ENCODE data around the gene FNDC5.

- peak; percentile 62 for TF ChIP-seq EZH2 (IDR thresholded peaks at IDR 0.05; ENCODE audit: low read length)
- TF ChIP-seq, protein P1, sequence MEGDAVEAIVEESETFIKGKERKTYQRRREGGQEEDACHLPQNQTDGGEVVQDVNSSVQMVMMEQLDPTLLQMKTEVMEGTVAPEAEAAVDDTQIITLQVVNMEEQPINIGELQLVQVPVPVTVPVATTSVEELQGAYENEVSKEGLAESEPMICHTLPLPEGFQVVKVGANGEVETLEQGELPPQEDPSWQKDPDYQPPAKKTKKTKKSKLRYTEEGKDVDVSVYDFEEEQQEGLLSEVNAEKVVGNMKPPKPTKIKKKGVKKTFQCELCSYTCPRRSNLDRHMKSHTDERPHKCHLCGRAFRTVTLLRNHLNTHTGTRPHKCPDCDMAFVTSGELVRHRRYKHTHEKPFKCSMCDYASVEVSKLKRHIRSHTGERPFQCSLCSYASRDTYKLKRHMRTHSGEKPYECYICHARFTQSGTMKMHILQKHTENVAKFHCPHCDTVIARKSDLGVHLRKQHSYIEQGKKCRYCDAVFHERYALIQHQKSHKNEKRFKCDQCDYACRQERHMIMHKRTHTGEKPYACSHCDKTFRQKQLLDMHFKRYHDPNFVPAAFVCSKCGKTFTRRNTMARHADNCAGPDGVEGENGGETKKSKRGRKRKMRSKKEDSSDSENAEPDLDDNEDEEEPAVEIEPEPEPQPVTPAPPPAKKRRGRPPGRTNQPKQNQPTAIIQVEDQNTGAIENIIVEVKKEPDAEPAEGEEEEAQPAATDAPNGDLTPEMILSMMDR (optimal IDR thresholded peaks at IDR 0.05 in 1 of 3, IDR thresholded peaks at IDR 0.05 in 1 of 3, conservative IDR thresholded peaks at IDR 0.05 in 1 of 3; ENCODE audit: extremely low read depth in 1 of 3, insufficient read depth in 2 of 3, low read length in 3 of 3): no peak
Measured at GRCh38 chr1:32869923-32870614, 643 bp downstream of the FNDC5 start.

Measured in keratinocyte (primary cell).